Activated CD4-positive, alpha-beta T cell treated with anti-CD3 and anti-CD28 coated beads for 36 hours (primary cell): Measurements from ENCODE around the gene TMEM151A. TPM values are rescaled to one million over a fixed set of nuclear protein-coding genes. Genes with fewer than 3 reads are reported as not detected.
"Not testable (repeated sequence)": the region's sequence is repeated elsewhere in the genome, so short reads cannot be mapped to it uniquely, and the experiment has no call there.

Source experiments
- ATAC-seq: fragments of 200-7000 bp; cut with Tn5 transposase; one replicate; pipeline ENCODE4 v1.10.0; 2021; ENCODE audit warnings: mild to moderate bottlenecking, moderate library complexity
- CTCF ChIA-PET: fragments of 350-600 bp; sonication (Branson Sonifier 250); formaldehyde crosslinking; loops from one replicate; lab custom pipeline; 2021; ENCODE audit warnings: antibody characterized with exemption; lab: Charles Lee
- POLR2A ChIA-PET: fragments of 350-600 bp; sonication (Branson Sonifier 250); formaldehyde crosslinking; loops from one replicate; lab custom pipeline; 2021; ENCODE audit warnings: antibody characterized with exemption, inconsistent platforms; lab: Charles Lee
- DNase-seq: peaks from one replicate; pipeline ENCODE4 v3.0.0-alpha.2; 2020
- H3K27ac Mint-ChIP-seq: one replicate; pipeline ENCODE4 v1.8.0; 2021; ENCODE audit warnings: mixed read lengths
- H3K27me3 Mint-ChIP-seq: one replicate; pipeline ENCODE4 v1.8.0; 2021; ENCODE audit warnings: mixed read lengths
- H3K36me3 Mint-ChIP-seq: one replicate; pipeline ENCODE4 v1.8.0; 2021; ENCODE audit warnings: low read depth, mixed read lengths
- H3K4me1 Mint-ChIP-seq: one replicate; pipeline ENCODE4 v1.8.0; 2021; ENCODE audit warnings: mixed read lengths
- H3K4me3 Mint-ChIP-seq: one replicate; pipeline ENCODE4 v1.8.0; 2021; ENCODE audit warnings: mild to moderate bottlenecking, moderate library complexity, mixed read lengths
- H3K9me3 Mint-ChIP-seq: one replicate; pipeline ENCODE4 v1.8.0; 2021; ENCODE audit warnings: low read depth, mixed read lengths
- intact Hi-C, 2 experiments: fragments of 100-400 bp; cut with DNase I in 1 of 2; cut with micrococcal nuclease in 1 of 2; formaldehyde crosslinking; loops; one replicate each; pipeline versions ENCODE4 v1.14.2 to v1.15.1; 2022 to 2024; cut with DNase I, micrococcal nuclease
- total RNA-seq, 2 experiments: library from RNA; stranded (reverse); gene quantifications; one replicate each; pipeline ENCODE4 v1.2.3, GENCODE V29; 2021

Gene TMEM151A
- total RNA-seq, 2 experiments from 2014 or later, result not detected

DNA sequence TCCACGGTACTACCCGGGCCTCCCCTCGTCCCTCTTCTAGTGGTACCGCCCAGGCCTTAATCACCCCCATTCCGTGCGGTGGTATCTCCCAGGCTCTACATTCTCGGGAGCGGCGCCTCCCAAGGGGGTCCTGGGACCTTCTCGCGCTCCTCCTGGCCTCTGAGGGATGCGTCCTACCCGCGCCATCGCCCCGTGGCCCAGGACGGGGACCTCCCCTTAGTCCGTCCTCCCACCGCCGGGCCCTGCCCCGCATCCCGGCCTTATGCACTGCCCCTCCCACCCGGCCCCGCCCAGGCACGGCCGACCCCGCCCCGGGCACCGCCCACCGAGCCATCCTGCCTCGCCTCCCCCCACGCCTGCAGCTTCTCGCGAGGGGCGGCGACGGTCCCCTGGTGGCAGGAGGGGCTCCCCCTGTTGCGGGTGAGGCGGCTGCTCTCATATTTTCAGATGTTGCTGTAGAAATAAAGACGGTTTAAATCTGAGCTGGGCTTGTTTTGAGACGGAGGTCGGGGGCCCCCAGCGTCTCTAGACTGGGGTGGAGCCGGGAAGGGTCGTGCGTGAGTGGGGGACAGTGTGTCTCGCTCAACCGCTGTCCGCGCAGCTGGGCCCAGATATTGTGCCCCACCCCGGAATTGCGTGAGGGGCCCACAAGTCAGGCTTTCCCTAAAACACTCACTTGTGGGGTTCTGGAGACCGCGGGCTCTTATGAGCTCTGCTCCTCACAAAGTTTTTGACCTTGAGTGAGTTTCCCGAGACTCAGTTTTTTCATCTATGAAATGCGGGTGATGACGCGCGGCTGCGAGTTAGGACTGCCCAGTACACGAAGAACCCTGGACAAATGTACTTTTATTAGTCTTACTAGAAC is 24.1 kb upstream of the TMEM151A start:
- intact Hi-C loops, result loop anchor here (1.0 to 5.0 kb wide), 21 partner anchors 11 to 1490 kb away; partner anchors contain the start of genes SF3B2 (in 2 of the 2), YIF1A (in 2 of the 2), BANF1 (in 1 of the 2) and BRMS1 (in 1 of the 2)
- H3K27me3 Mint-ChIP-seq, result no peaks in the 10 kb centered on the region
- POLR2A ChIA-PET, result interaction anchor here (0.6 to 1.6 kb wide), 4 partner anchors 15 to 770 kb away, joined by 3 to 5 read pairs (median 3); partner anchors contain the start of gene YIF1A
- peak; percentile 96 for DNase-seq
- peak; percentile 61 for ATAC-seq
- peaks cover 28% of the 10 kb centered on the region for H3K4me1 Mint-ChIP-seq
- peaks cover 41% of the 10 kb centered on the region for H3K36me3 Mint-ChIP-seq
- H3K27ac Mint-ChIP-seq, result peak overlapping the region; percentile 97
- no peaks in the 10 kb centered on the region for H3K9me3 Mint-ChIP-seq
- peak overlapping the region; percentile 100 for H3K4me3 Mint-ChIP-seq
- CTCF ChIA-PET, result interaction anchor here (0.6 to 4.2 kb wide), 8 partner anchors 14 to 383 kb away, joined by 3 to 26 read pairs (median 4); partner anchors contain the start of gene SF3B2

DNA sequence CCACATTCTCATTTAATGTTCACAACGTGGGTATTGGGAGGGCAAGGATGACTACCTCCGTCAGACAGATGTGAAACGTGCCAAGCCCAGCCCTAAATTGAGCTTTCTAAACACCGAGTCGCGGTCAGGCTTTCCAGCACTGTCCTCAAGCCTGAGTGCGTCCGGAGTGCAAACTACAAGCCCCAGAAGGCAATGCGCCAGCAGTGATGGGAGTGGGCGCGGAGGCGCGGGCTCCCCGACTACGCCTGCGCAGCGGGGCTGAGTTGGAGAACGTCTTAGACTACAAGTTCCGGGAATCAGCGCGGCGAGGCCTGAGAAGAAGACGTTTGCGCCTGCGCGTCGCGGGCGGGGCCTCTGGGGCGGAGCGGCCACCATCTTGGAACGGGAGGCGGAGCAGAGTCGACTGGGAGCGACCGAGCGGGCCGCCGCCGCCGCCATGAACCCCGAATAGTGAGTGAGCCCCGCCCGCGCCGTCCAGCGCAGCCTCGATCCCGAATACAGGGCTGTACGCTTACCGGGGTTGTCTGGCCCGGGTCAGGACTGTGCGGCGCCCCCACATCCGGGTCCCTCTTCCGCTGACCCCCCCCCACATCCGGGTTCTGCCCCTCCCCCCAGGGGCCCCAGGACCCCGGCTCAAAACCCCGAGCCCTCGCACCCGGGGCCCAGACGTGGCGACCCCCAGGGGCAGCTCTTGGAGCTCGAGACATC is 23.3 kb upstream of the TMEM151A start, which contains the start of gene RAB1B:
TSS of gene RAB1B (plus strand) at position 396 of the 708 bp plus-strand sequence. CDS start at position 437, 41 bp downstream.
- peaks cover 43% of the 10 kb centered on the region for H3K36me3 Mint-ChIP-seq
- POLR2A ChIA-PET, result interaction anchor here (0.6 to 1.6 kb wide), 2 partner anchors 21 to 32 kb away, joined by 3 to 5 read pairs; partner anchors contain the start of gene YIF1A
- peaks cover 28% of the 10 kb centered on the region for H3K4me1 Mint-ChIP-seq
- CTCF ChIA-PET, result interaction anchor here (0.6 to 4.2 kb wide), 6 partner anchors 13 to 384 kb away, joined by 3 to 26 read pairs (median 4); partner anchors contain the start of gene SF3B2
- peak within 1 kb of the TSS; percentile 100 for H3K4me3 Mint-ChIP-seq
- intact Hi-C loops, result loop anchor here (1.0 to 5.0 kb wide), 18 partner anchors 10 to 1491 kb away; partner anchors contain the start of genes SF3B2 (in 2 of the 2), YIF1A (in 2 of the 2), BANF1 (in 1 of the 2) and CCDC85B (in 1 of the 2)
- ATAC-seq (peak; percentile 88), DNase-seq (peak; percentile 100)
- no peaks in the 10 kb centered on the region for H3K27me3 Mint-ChIP-seq
- no peaks in the 10 kb centered on the region for H3K9me3 Mint-ChIP-seq
- peak within 1 kb of the TSS; percentile 97 for H3K27ac Mint-ChIP-seq

DNA sequence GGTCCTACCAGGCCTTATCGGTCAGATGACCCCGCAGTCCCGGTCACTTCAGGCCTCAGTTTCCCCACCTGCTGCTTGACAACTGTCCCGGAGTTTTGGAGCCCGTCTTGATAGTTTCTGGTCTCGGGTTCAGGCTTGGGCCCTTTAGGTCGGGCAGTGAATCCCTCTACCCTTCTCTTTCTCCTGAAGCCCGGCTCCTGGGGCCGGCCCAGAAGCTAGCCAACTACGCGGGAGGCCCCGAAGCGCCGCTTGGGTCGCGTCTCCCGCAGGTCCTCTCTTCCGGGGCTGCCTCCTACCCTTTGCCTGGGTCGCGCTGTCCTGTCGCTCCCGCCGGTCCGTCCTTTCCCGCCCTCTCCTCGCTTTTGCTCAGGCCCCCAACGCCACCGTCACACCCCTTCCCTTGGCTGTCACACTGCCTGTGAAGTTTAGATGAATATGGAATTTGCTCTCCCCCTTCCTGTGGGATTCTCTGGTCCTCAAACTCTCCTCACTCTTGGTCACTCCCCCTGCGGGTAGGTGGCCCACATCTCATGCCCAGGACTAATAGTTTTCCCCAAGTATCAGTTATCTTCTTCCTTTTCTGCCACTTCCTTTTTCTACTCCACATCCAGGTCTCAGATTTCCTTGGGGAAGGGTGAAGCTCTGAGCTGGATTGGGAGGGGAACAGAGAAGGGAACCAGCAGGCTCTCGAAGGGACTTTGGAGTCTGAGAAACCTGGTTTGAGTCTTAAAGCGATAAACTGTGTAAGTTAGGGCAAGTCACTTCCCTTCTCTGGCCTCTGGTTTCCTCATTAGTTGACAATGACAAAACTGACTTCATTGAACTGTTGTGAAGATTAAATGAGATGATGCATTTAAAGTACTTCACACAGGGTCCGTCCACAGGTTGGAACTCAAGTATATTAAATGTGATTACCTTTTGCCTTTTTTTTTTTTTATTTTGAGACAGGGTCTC is 22.5 kb upstream of the TMEM151A start:
- intact Hi-C loops, result loop anchor here (1.0 to 5.0 kb wide), 18 partner anchors 9 to 1492 kb away; partner anchors contain the start of genes SF3B2 (in 2 of the 2), YIF1A (in 2 of the 2), BANF1 (in 1 of the 2) and CCDC85B (in 1 of the 2)
- peak; percentile 35 for DNase-seq
- peak overlapping the region; percentile 97 for H3K27ac Mint-ChIP-seq

DNA sequence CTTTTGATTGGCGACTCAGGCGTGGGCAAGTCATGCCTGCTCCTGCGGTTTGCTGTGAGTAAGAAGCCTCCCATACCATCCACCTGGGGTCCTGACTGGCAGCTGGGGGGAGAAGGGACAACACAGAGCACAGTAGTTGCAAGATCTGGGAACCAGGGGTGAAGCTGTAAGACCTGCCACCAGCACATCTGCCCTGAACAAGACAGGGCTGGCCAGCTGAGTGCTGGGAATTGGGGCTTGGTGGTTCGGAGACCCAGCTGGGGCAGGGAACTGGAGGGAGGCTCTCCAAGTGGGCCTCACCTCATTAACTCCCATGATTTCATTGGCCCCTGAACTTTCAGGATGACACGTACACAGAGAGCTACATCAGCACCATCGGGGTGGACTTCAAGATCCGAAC is 19.9 kb upstream of the TMEM151A start:
- H3K36me3 Mint-ChIP-seq, result peaks cover 41% of the 10 kb centered on the region
- peaks cover 27% of the 10 kb centered on the region for H3K4me1 Mint-ChIP-seq
- no peaks in the 10 kb centered on the region for H3K9me3 Mint-ChIP-seq
- intact Hi-C loops, result no loop called here
- peak overlapping the region; percentile 25 for H3K27ac Mint-ChIP-seq
- H3K27me3 Mint-ChIP-seq, result no peaks in the 10 kb centered on the region
- CTCF ChIA-PET, result interaction anchor here (1.3 to 1.6 kb wide), 2 partner anchors 9 to 40 kb away, joined by 4 to 9 read pairs; no protein-coding TSS in a partner anchor
- POLR2A ChIA-PET, result interaction anchor here (0.6 to 0.7 kb wide), 2 partner anchors 66 to 92 kb away, joined by 3 to 4 read pairs; no protein-coding TSS in a partner anchor
- ATAC-seq, result no peak
- DNase-seq, result no peak
- no peak overlapping the region for H3K4me3 Mint-ChIP-seq

More for the DNA sequence above, 22.5 kb upstream of the TMEM151A start:
- Mint-ChIP-seq H3K4me3 (peak overlapping the region; percentile 100), H3K27me3 (no peaks in the 10 kb centered on the region), H3K9me3 (no peaks in the 10 kb centered on the region), H3K36me3 (peaks cover 45% of the 10 kb centered on the region), H3K4me1 (peaks cover 28% of the 10 kb centered on the region)
- CTCF ChIA-PET, result interaction anchor here (1.7 to 4.2 kb wide), 2 partner anchors 12 to 217 kb away, joined by 4 to 26 read pairs; partner anchors contain the start of gene SF3B2
- no peak for ATAC-seq
- POLR2A ChIA-PET, result interaction anchor here (0.7 kb wide), 1 partner anchor 1221 kb away, joined by 4 read pairs; no protein-coding TSS in a partner anchor

DNA sequence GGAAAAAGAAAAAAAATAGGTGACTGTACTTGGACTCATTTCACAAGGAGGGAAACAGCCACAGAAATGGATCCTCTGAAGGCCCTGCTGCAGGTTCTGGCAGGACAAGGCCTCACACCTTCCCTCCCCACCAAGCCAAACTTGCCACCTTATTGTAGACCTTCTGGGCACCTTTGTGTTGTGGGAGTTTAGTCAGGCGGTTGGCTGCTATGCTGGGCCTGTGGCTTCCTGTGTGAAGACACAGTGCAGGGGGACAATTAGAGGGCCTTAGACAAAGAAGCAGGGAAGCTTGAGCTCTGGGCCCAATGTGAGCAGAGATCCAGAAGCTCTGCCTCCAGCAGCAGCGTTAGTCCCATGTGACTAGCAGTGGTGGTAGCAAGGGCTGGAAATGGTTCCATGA is 19.1 kb upstream of the TMEM151A start:
- Mint-ChIP-seq H3K9me3 (no peaks in the 10 kb centered on the region), H3K27me3 (no peaks in the 10 kb centered on the region), H3K4me1 (peaks cover 22% of the 10 kb centered on the region), H3K4me3 (no peak overlapping the region), H3K27ac (no peak overlapping the region), H3K36me3 (peaks cover 38% of the 10 kb centered on the region)
- CTCF ChIA-PET, result interaction anchor here (0.7 to 1.6 kb wide), 3 partner anchors 9 to 1178 kb away, joined by 3 to 9 read pairs (median 3); no protein-coding TSS in a partner anchor
- intact Hi-C loops, result no loop called here
- POLR2A ChIA-PET, result interaction anchor here (1.2 kb wide), 1 partner anchor 10 kb away, joined by 3 read pairs; no protein-coding TSS in a partner anchor
- ATAC-seq (no peak), DNase-seq (no peak)

DNA sequence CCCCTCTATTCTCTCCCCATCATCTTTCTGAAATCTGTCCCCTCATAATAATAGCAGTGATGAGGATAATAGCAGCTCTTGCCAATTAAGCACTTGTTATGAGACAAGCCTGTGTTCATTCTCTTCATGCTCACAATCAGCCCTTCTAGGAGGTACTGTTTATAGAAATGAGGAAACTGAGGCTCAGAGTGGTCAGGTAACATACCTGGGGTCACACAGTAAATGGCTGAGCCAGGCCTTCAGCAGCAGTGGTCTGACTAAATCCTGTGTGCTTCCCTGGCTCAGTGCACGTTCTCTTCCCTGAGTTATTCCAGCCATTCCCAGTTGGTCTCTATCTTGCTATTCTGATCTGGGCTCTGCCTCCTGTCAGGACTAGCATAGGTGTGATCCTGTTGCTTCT is 17.5 kb upstream of the TMEM151A start:
- ATAC-seq (no peak), DNase-seq (no peak)
- POLR2A ChIA-PET, result interaction anchor here (0.9 kb wide), 1 partner anchor 166 kb away, joined by 4 read pairs; no protein-coding TSS in a partner anchor
- Mint-ChIP-seq H3K4me3 (no peak overlapping the region), H3K9me3 (no peaks in the 10 kb centered on the region), H3K27ac (no peak overlapping the region), H3K4me1 (peaks cover 23% of the 10 kb centered on the region), H3K27me3 (no peaks in the 10 kb centered on the region), H3K36me3 (peaks cover 37% of the 10 kb centered on the region)
- intact Hi-C loops, result no loop called here
- CTCF ChIA-PET, result no interaction called here

DNA sequence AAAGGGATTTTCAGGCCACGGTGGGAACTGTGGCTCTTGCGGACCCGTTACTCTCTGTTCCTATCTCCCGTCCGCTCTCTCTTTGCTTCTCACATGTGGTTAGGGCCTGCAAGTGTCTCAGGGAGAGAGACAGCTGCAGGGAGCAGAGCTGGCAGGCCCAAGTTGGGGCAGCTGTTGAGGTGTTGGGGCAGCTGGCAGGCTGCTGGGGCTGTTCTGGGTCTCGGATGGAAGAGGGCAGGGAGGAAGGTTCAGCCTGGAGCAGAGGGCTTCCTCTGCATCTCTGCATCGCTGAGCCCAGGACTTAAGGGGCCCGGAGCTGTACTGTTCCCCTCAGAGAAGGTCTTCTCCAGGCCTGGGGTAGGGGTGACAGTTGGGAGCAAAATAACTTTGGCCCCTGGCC is 16.3 kb upstream of the TMEM151A start:
- DNase-seq (no peak), ATAC-seq (no peak)
- Mint-ChIP-seq H3K27ac (no peak overlapping the region), H3K27me3 (no peaks in the 10 kb centered on the region), H3K4me3 (no peak overlapping the region), H3K4me1 (peaks cover 14% of the 10 kb centered on the region), H3K9me3 (no peaks in the 10 kb centered on the region), H3K36me3 (peaks cover 33% of the 10 kb centered on the region)
- CTCF ChIA-PET, result no interaction called here
- intact Hi-C loops, result no loop called here
- POLR2A ChIA-PET, result interaction anchor here (0.6 kb wide), 1 partner anchor 14 kb away, joined by 3 read pairs; the partner anchor contains the start of gene YIF1A

DNA sequence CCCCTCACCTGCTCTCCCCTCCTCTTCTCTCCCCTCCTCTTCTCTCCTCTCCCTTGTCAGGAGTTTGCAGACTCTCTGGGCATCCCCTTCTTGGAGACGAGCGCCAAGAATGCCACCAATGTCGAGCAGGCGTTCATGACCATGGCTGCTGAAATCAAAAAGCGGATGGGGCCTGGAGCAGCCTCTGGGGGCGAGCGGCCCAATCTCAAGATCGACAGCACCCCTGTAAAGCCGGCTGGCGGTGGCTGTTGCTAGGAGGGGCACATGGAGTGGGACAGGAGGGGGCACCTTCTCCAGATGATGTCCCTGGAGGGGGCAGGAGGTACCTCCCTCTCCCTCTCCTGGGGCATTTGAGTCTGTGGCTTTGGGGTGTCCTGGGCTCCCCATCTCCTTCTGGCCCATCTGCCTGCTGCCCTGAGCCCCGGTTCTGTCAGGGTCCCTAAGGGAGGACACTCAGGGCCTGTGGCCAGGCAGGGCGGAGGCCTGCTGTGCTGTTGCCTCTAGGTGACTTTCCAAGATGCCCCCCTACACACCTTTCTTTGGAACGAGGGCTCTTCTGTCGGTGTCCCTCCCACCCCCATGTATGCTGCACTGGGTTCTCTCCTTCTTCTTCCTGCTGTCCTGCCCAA is 15.6 kb upstream of the TMEM151A start:
- Mint-ChIP-seq H3K36me3 (peaks cover 29% of the 10 kb centered on the region), H3K4me1 (peaks cover 9% of the 10 kb centered on the region), H3K27ac (no peak overlapping the region), H3K9me3 (no peaks in the 10 kb centered on the region), H3K27me3 (no peaks in the 10 kb centered on the region), H3K4me3 (no peak overlapping the region)
- ATAC-seq, result no peak
- POLR2A ChIA-PET, result no interaction called here
- CTCF ChIA-PET, result no interaction called here
- intact Hi-C loops, result no loop called here
- no peak for DNase-seq

DNA sequence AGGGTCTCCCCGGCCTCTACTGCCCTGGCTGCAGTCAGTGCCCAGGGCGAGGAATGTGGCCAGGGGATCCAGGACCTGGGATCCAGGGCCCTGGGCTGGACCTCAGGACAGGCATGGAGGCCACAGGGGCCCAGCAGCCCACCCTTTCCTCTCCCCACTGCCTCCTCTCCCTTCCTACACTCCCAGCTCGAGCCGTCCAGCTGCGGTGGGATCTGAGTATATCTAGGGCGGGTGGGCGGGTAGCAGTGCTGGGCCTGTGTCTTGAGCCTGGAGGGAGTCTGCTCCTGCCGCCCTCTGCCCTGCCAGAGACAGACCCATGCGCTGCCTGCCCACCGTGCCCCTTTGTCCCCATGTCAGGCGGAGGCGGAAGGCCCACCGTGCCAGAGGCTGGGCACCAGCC is 15.1 kb upstream of the TMEM151A start:
- CTCF ChIA-PET, H3K4me3 Mint-ChIP-seq, H3K9me3 Mint-ChIP-seq, POLR2A ChIA-PET, ATAC-seq, H3K27ac Mint-ChIP-seq, DNase-seq, H3K4me1 Mint-ChIP-seq, intact Hi-C loops, H3K27me3 Mint-ChIP-seq: not testable (repeated sequence)
- peaks cover 28% of the 10 kb centered on the region for H3K36me3 Mint-ChIP-seq
